H1 (cell line): ENCODE measurements around the gene RTN4. TPM values are rescaled to one million over a fixed set of nuclear protein-coding genes. Genes with fewer than 3 reads are reported as not detected.

ENCODE experiments used
- CTCF ChIA-PET: fragments of 300-600 bp; sonication (Branson Sonifier 250); formaldehyde crosslinking; loops from one replicate; lab custom pipeline; 2021; ENCODE audit not compliant: partially characterized antibody; lab: Charles Lee
- POLR2A ChIA-PET: fragments of 300-600 bp; sonication (Branson Sonifier 250); formaldehyde crosslinking; loops from one replicate; lab custom pipeline; 2021; ENCODE audit warnings: inconsistent platforms; ENCODE audit not compliant: partially characterized antibody; lab: Charles Lee
- DNase-seq, 2 experiments: peaks; one replicate each; pipeline versions ENCODE4 v3.0.0 to v3.0.0-alpha.2; 2010 to 2022; ENCODE audit warnings: low spot score in 2 of 2, low read depth in 1 of 2, mixed read lengths in 1 of 2
- FAIRE-seq: peaks from 2 replicates; lab custom pipeline; 2011; peaks lifted over from hg19 to GRCh38; lab: Jason Lieb, UNC
- H2AFZ ChIP-seq: 2 replicates; pipeline ENCODE4 v1.8.1; 2012; ENCODE audit warnings: low read length, inconsistent platforms
- H2AK5ac ChIP-seq: 2 replicates; pipeline ENCODE4 v1.6.1; 2013; ENCODE audit warnings: low read depth, low read length
- H2BK120ac ChIP-seq: replicated peaks from 2 replicates; pipeline ENCODE3; 2013; ENCODE audit warnings: low read depth, low read length, inconsistent platforms
- H2BK12ac ChIP-seq: 2 replicates; pipeline ENCODE4 v1.6.1; 2013; ENCODE audit warnings: low read depth, low read length
- H2BK15ac ChIP-seq: 2 replicates; pipeline ENCODE4 v1.6.1; 2013; ENCODE audit warnings: low read length
- H2BK20ac ChIP-seq: 2 replicates; pipeline ENCODE4 v1.6.1; 2013; ENCODE audit warnings: low read length
- H2BK5ac ChIP-seq: 2 replicates; pipeline ENCODE4 v1.6.1; 2013; ENCODE audit warnings: low read depth, low read length
- H3K14ac ChIP-seq: 2 replicates; pipeline ENCODE4 v1.6.1; 2013; ENCODE audit warnings: inconsistent platforms; ENCODE audit not compliant: insufficient read length
- H3K18ac ChIP-seq: 2 replicates; pipeline ENCODE4 v1.6.1; 2013; ENCODE audit warnings: low read length; ENCODE audit errors: extremely low read depth
- H3K23ac ChIP-seq: 2 replicates; pipeline ENCODE4 v1.6.1; 2013; ENCODE audit warnings: inconsistent platforms; ENCODE audit not compliant: insufficient read length
- H3K23me2 ChIP-seq: 2 replicates; pipeline ENCODE4 v1.6.1; 2013; ENCODE audit warnings: low read depth, low read length
- H3K27ac ChIP-seq: 2 replicates; pipeline ENCODE4 v1.6.1; 2011; ENCODE audit warnings: low read depth, low read length, inconsistent platforms
- H3K27me3 ChIP-seq, 4 experiments: replicated peaks in 1 of 4; 1 replicate in 1 of 4; 2 replicates in 3 of 4; pipeline versions ENCODE4 v1.6.1 to v1.8.1; 2011 to 2013; ENCODE audit warnings: low read length in 3 of 4, mild to moderate bottlenecking in 3 of 4, inconsistent platforms in 2 of 4, mixed read lengths in 2 of 4, moderate library complexity in 1 of 4; ENCODE audit not compliant: control insufficient read depth in 3 of 4, insufficient read depth in 3 of 4; ENCODE audit errors: extremely low read depth in 1 of 4
- H3K36me3 ChIP-seq, 4 experiments: 2 replicates each; pipeline versions ENCODE4 v1.6.1 to v1.8.1; 2011 to 2013; ENCODE audit warnings: mild to moderate bottlenecking in 4 of 4, low read length in 3 of 4, moderate library complexity in 2 of 4, control low read depth in 1 of 4, inconsistent platforms in 1 of 4; ENCODE audit not compliant: insufficient read depth in 4 of 4, control insufficient read depth in 2 of 4
- H3K4ac ChIP-seq: replicated peaks from 2 replicates; pipeline ENCODE3; 2013; ENCODE audit warnings: low read length, low read depth, mixed read lengths, inconsistent platforms; ENCODE audit not compliant: insufficient read length
- H3K4me1 ChIP-seq, 4 experiments: replicated peaks in 1 of 4; 1 replicate in 1 of 4; 2 replicates in 3 of 4; pipeline versions ENCODE4 v1.6.1 to v1.8.1; 2011 to 2013; ENCODE audit warnings: low read length in 3 of 4, inconsistent platforms in 2 of 4, mixed read lengths in 1 of 4; ENCODE audit not compliant: insufficient read depth in 4 of 4, control insufficient read depth in 3 of 4
- H3K4me2 ChIP-seq, 2 experiments: 2 replicates each; pipeline versions ENCODE4 v1.6.1 to v1.8.1; 2011 to 2013; ENCODE audit warnings: low read depth in 2 of 2, low read length in 2 of 2, control low read depth in 1 of 2, inconsistent platforms in 1 of 2, mild to moderate bottlenecking in 1 of 2; ENCODE audit not compliant: insufficient read depth in 1 of 2
- H3K4me3 ChIP-seq, 4 experiments: fragments of 200-600, 300-600 bp in 1 of 4; sonication (generic), shearing (Covaris generic), sonication (Bioruptor Twin) in 1 of 4; 2 replicates each; pipeline versions ENCODE4 v1.5.1 to v1.8.1; 2011 to 2016; ENCODE audit warnings: low read length in 4 of 4, low read depth in 3 of 4, control low read depth in 2 of 4, inconsistent platforms in 2 of 4, mild to moderate bottlenecking in 2 of 4, mixed read lengths in 1 of 4, moderate library complexity in 1 of 4; ENCODE audit not compliant: insufficient read depth in 2 of 4; ENCODE audit errors: extremely low read depth in 1 of 4
- H3K56ac ChIP-seq: replicated peaks from 2 replicates; pipeline ENCODE3; 2013; ENCODE audit warnings: low read depth, mild to moderate bottlenecking, mixed read lengths, low read length, inconsistent platforms; ENCODE audit not compliant: insufficient read length
- H3K79me1 ChIP-seq: 2 replicates; pipeline ENCODE4 v1.6.1; 2013; ENCODE audit warnings: low read depth, low read length, control low read depth
- H3K79me2 ChIP-seq, 2 experiments: 2 replicates each; pipeline versions ENCODE4 v1.6.1 to v1.8.1; 2012 to 2013; ENCODE audit warnings: low read length in 2 of 2, mild to moderate bottlenecking in 2 of 2, inconsistent platforms in 1 of 2; ENCODE audit not compliant: insufficient read depth in 2 of 2, control insufficient read depth in 1 of 2
- H3K9ac ChIP-seq, 4 experiments: replicated peaks in 1 of 4; 1 replicate in 1 of 4; 2 replicates in 3 of 4; pipeline versions ENCODE4 v1.6.1 to v1.8.1; 2011 to 2013; ENCODE audit warnings: low read depth in 3 of 4, low read length in 3 of 4, control low read depth in 2 of 4, mild to moderate bottlenecking in 2 of 4, moderate library complexity in 2 of 4, inconsistent platforms in 1 of 4; ENCODE audit errors: extremely low read depth in 1 of 4
- H3K9me3 ChIP-seq, 2 experiments: 2 replicates each; pipeline versions ENCODE4 v1.6.1 to v1.8.1; 2012 to 2013; ENCODE audit warnings: mild to moderate bottlenecking in 2 of 2, moderate library complexity in 2 of 2, control low read depth in 1 of 2, inconsistent platforms in 1 of 2, low read depth in 1 of 2, low read length in 1 of 2, mixed read lengths in 1 of 2; ENCODE audit not compliant: insufficient read depth in 2 of 2
- H4K20me1 ChIP-seq, 2 experiments: replicated peaks in 1 of 2; 2 replicates each; pipeline versions ENCODE3 to v1.8.1; 2011 to 2013; ENCODE audit warnings: inconsistent platforms in 2 of 2, low read length in 2 of 2, mild to moderate bottlenecking in 1 of 2; ENCODE audit not compliant: insufficient read depth in 2 of 2, control insufficient read depth in 1 of 2
- H4K5ac ChIP-seq: 2 replicates; pipeline ENCODE4 v1.6.1; 2013; ENCODE audit warnings: low read length, low read depth, mixed read lengths, inconsistent platforms; ENCODE audit not compliant: insufficient read length
- H4K8ac ChIP-seq: 2 replicates; pipeline ENCODE4 v1.8.0; 2013; ENCODE audit warnings: mild to moderate bottlenecking, moderate library complexity, low read length, inconsistent platforms; ENCODE audit not compliant: insufficient read depth; ENCODE audit errors: extremely low read depth
- H4K91ac ChIP-seq: replicated peaks from 2 replicates; pipeline ENCODE3; 2013; ENCODE audit warnings: low read length, mixed read lengths, inconsistent platforms; ENCODE audit not compliant: insufficient read length
- CHD2 ChIP-seq: IDR thresholded peaks from 2 replicates; pipeline ENCODE4 v1.6.1; 2012; ENCODE audit warnings: low read length, improper control_type of control experiment
- KDM1A ChIP-seq: fragments of 200-600, 300-600 bp; sonication (generic); IDR thresholded peaks from 2 replicates; pipeline ENCODE4 v1.7.1; 2016; ENCODE audit warnings: mild to moderate bottlenecking, low read length, borderline replicate concordance
- WGBS, 2 experiments: shearing (Covaris generic) in 1 of 2; methylation state at CpG; one replicate each; pipeline versions ENCODE4 v1.1.6 to v1.1.7; 2013 to 2015; ENCODE audit warnings: low lambda C conversion rate in 2 of 2, mixed read lengths in 2 of 2, inconsistent platforms in 1 of 2, low coverage in 1 of 2, missing lambda C conversion rate in 1 of 2; ENCODE audit not compliant: insufficient replicate concordance in 2 of 2, insufficient coverage in 1 of 2, insufficient read length in 1 of 2; ENCODE audit errors: extremely low coverage in 1 of 2, missing lambda C conversion rate in 1 of 2; 5-methylcytosine and 5-hydroxymethylcytosine counted together
- polyA plus RNA-seq, 7 experiments: library from polyadenylated mRNA; depleted of rRNA in 3 of 7; stranded (reverse) in 5 of 7; unstranded in 2 of 7; fragments of >200 nt in 5 of 7; fragments of 200-250 nt in 2 of 7; gene quantifications; 1 replicate in 5 of 7; 2 replicates in 1 of 7; 4 replicates in 1 of 7; pipeline versions ENCODE4 v1.2.1 to v1.2.3, GENCODE V29; 2011 to 2013; ENCODE audit warnings: missing spikeins in 2 of 7, mixed read lengths in 2 of 7
- total RNA-seq: library from RNA; stranded (reverse); fragmentation: NEBNext Ultra II Directional; extraction: Animal tissue kit (Norgen Biotek cat#: 25700); gene quantifications from 2 replicates; pipeline ENCODE4 v1.2.1, GENCODE V29; 2021

RTN4 gene
- total and polyA plus RNA-seq, 2 of the 8 experiments (the other 6 are each of a cell fraction or from before 2014, with no cell fraction given) = 179 to 242 TPM

DNA sequence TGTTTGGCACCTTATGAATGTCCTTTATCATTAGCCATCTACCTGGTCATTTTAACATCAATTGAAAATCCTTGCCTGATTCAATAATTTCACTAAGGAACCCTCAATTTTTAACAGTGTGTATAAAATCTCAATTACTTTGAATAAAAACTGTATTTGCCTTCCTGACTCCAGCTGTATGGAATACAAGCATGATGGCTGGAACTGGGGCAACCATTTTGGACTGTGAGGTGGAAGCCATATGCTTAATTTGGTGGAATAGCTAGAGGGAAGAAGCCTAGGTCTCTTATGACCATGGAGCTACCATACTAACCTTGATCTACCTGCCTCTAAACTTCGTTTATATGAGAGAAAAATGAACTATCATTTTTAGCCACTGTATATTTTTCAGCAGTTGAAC lies 12.5 kb upstream of the RTN4 start:
- POLR2A ChIA-PET = interaction anchor here (0.8 kb wide), 1 partner anchor 73 kb away, joined by 3 read pairs; no protein-coding TSS in a partner anchor
- no peak overlapping the region for H3K56ac ChIP-seq

More for the DNA sequence above, 12.5 kb upstream of the RTN4 start:
- Histone ChIP-seq H3K23ac (no peak overlapping the region), H3K4me2 (no peak overlapping the region), H3K36me3 (no peaks in the 10 kb centered on the region), H2BK120ac (no peak overlapping the region), H4K5ac (no peak overlapping the region), H3K9ac (no peak overlapping the region), H3K27me3 (no peaks in the 10 kb centered on the region), H4K91ac (no peak overlapping the region), H3K23me2 (no peaks in the 10 kb centered on the region; the same call in 1 of the 2 replicates), H3K4me1 (no peaks in the 10 kb centered on the region), H3K4ac (no peak overlapping the region), H2AK5ac (no peak overlapping the region), H3K27ac (no peak overlapping the region), H3K4me3 (no peak overlapping the region), H4K20me1 (no peaks in the 10 kb centered on the region), H2AFZ (no peak overlapping the region), H4K8ac (no peak overlapping the region)
- FAIRE-seq (no peak), DNase-seq (no peak)
- peak; percentile 54; the same call in 1 of the 2 replicates for TF ChIP-seq KDM1A
- no peak for TF ChIP-seq CHD2
- TF ChIP-seq, all 59 proteins: peak for 1
- H3K79me1 ChIP-seq = no peaks in the 10 kb centered on the region
- H3K14ac ChIP-seq = no peak overlapping the region
- 84% methylated on average over 1 of the region's 1 CpG; no CpG with 5 or more reads in 1 of the 2 experiments for WGBS, 2 experiments
- H2BK5ac ChIP-seq = no peak overlapping the region
- H2BK15ac ChIP-seq = no peak overlapping the region
- no peak overlapping the region for H2BK12ac ChIP-seq
- no peaks in the 10 kb centered on the region for H3K79me2 ChIP-seq
- H3K18ac ChIP-seq = no peak overlapping the region
- no peaks in the 10 kb centered on the region for H3K9me3 ChIP-seq
- CTCF ChIA-PET = interaction anchor here (0.7 to 1.7 kb wide), 7 partner anchors 11 to 164 kb away, joined by 3 to 6 read pairs (median 4); no protein-coding TSS in a partner anchor
- no peak overlapping the region for H2BK20ac ChIP-seq
